GM12864 (cell line): ENCODE data around the gene XRCC5.

ENCODE experiments used
- DNase-seq: peaks from one replicate; pipeline ENCODE4 v3.0.0-alpha.2; 2011; ENCODE audit warnings: low read depth
- H3K4me3 ChIP-seq: 2 replicates; pipeline ENCODE4 v1.5.1; 2011; ENCODE audit warnings: mild to moderate bottlenecking, low read depth, low read length, control low read depth
- CTCF ChIP-seq: IDR thresholded peaks from 2 replicates; pipeline ENCODE4 v1.5.1; 2011; ENCODE audit warnings: low read depth, mild to moderate bottlenecking, moderate library complexity, low read length, control low read depth, inconsistent platforms; ENCODE audit errors: missing control alignments

XRCC5 gene

GRCh38 chr2:216121255-216121654 is 12.1 kb downstream of the XRCC5 start:
- no peak for TF ChIP-seq CTCF
- no peak for DNase-seq
- H3K4me3 ChIP-seq, result no peak overlapping the region

GRCh38 chr2:216126943-216127342 is 17.8 kb downstream of the XRCC5 start:
- H3K4me3 ChIP-seq, result no peak overlapping the region
- TF ChIP-seq CTCF, result no peak
- DNase-seq, result no peak

- DNase-seq, result no peak
- TF ChIP-seq CTCF, result no peak
- no peak overlapping the region for H3K4me3 ChIP-seq
These were observed 21.3 kb downstream of the XRCC5 start for GRCh38 chr2:216130346-216130971.

GRCh38 chr2:216131175-216131926 is 22.2 kb downstream of the XRCC5 start:
- H3K4me3 ChIP-seq, result no peak overlapping the region
- no peak for DNase-seq
- no peak for TF ChIP-seq CTCF

- TF ChIP-seq CTCF, result no peak
- no peak for DNase-seq
- no peak overlapping the region for H3K4me3 ChIP-seq
These were observed 23.4 kb downstream of the XRCC5 start for GRCh38 chr2:216132585-216132984.

- DNase-seq, result no peak
- no peak overlapping the region for H3K4me3 ChIP-seq
- no peak for TF ChIP-seq CTCF
These were observed 24.2 kb downstream of the XRCC5 start for GRCh38 chr2:216133397-216133796.

- no peak for TF ChIP-seq CTCF
- H3K4me3 ChIP-seq, result no peak overlapping the region
- no peak for DNase-seq
These were observed 25.9 kb downstream of the XRCC5 start for GRCh38 chr2:216134958-216135541.
